ENCODE measurements around the gene ABLIM1.

ABLIM1 gene

DNA sequence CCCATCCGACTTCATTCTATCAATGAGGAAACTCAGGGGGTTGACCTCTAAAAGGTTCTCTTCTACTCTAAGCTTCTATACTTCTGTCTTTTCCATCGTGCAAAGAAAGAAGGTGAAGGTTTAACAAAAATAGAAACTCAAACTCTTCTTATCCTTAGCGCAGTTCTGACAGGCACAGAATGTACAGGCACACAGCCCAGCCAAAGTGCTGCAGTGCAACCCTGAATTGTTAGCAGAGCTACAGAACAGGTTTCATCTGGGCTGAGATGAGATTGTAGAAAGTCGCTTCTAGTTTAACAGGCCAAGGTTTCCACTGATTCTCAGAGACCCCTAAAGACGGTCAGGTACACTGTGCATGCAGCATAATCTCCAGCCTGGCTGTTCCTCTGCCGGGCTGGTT, 174.5 kb downstream of the ABLIM1 start:
- DNase-seq: no peak

DNA sequence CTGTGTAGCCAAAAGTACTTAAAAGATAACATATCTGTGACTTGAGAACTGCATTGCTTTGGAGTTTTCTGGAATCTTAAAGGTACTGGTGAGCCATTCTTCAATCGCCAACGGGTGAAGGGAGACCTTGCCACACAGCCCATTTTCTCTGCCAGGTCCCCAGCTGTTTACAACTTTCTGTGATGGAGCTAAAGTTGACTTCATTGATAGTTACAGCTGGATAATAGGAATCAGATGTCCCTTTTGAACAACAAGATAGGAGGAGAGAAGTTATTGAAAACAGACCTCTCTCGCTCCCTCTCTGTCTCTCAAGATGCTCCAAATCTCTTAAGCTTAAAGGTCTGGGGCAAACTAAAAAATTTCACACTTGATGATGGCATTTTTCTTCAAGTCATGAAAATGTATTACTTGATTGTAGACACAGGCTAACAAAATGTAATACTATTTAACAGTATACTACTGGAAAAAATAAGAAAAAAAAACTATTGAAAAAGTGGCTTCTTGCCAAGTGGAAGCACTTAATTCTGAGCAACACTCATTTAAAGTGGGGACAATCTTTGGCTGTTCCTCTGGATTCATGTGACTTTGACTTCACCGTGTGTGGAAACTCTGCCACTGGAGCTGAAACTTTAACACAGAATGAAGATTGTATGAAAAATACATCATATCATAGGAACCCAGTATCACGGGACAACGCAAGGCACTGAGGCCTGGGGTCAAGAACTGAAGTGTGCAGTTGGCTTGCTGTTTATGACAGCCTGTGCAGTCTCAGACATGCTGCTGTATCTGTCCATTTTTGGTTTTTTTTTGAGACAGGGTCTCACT, 175.4 kb downstream of the ABLIM1 start:
- no peak for DNase-seq

DNA sequence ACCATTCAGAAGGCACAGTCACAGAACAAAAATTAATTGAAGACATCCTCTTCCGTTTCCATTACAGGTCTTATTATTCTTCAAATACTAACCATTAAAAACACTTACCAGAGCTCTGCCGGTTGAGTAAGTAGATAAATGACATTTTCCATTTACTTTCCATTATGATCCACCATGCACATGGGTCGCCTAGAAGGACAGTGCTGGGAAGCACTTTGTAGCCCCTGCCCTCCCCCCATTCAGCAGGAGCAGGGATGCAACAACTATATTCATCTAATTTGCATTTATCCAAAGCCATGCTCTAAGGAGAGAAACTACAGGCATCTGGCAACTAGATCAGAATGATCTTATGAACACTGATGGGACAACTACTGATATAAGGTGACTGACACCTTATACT, 177.0 kb downstream of the ABLIM1 start:
- no peak for DNase-seq

DNA sequence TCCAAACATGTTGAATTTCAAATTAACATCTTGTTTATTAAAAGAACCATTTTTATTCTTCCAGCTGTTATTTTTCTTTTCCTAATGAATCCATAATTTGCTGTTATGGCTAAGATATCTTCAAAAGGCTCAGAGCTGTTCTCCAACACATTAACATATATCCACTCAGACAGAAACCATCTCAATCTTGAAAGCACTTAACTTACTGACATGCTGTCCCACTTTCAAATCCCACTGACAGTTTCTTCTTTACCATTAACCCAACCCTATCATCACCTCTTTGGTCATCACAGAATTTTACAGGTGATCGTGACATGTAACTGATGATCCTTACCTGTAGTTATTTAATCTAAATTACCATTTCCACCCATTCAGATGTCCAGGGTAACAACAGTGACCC, 178.2 kb downstream of the ABLIM1 start:
- DNase-seq: no peak

DNA sequence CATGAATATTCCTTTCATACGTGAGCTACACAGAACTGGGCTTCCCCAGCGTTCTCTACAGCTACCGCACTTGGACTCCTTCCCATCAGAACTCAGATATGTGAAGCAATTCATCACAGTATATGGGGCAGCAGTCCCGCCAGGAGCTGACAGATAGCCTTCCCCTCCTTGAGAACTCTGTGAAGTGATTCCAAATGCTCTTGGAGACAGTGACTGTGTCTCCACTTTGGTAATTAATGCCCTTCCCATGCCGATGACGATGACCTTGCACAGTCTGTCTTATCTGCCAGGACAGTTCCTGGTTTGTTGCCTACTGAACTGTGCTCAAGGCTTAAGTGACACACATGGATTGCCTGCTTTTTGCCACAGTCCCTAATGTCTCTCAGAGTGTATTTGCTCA, 178.8 kb downstream of the ABLIM1 start:
- DNase-seq: no peak

DNA sequence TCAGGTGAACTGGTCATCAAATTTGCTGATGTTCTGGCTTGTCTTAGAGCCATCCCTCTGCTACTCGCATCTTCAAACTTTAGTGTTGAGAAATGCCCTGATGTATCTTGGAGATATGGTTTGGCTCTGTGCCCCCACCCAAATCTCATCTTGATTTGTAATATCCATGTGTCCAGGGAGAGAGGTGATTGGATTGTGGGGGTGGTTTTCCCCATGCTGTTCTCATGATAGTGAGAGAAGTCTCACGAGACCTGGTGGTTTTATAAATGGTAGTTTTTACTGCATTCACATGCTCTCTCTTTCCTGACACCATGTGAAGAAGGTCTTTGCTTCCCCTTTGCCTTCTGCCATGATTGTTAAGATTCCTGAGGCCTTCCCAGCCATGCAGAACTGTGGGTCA, 179.8 kb downstream of the ABLIM1 start:
- no peak for DNase-seq

DNA sequence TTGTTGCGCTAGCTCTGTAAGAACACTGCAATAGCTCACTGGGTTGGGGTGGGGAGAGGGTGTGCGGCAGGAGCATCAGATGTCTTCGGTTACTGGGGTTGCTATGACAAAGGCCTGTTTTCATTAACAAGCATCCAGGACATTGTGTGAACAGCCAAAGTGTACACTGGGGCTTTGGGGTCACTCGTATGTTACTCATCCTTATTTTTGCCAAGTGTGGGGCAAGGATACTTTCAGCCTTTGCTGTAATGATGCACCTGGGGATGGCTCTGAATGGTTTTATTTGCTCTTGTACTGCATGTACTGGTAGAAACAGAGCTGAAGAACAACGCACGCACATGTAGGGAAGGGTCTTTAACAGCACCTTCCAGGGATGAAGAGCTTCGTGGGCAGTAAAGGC, 180.8 kb downstream of the ABLIM1 start:
- no peak for DNase-seq

DNA sequence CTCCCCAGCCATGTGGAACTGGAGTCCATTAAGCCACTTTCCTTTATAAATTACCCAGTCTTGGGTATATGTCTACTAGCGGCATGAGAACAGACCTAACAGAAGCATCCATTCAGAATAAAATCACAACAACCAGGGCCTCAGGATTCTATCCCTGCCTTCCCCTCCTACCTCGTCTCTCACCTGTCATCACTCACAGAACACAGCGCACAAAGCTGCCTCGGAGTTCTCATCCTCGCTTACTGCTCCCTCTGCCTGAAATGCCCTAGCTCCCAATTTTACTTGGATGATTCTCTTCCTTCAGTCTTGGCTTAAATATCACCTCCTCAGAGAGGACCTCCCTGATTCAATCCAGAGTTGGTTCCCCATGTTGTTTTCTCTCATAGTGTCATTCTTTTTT, 183.1 kb downstream of the ABLIM1 start:
- DNase-seq: no peak

DNA sequence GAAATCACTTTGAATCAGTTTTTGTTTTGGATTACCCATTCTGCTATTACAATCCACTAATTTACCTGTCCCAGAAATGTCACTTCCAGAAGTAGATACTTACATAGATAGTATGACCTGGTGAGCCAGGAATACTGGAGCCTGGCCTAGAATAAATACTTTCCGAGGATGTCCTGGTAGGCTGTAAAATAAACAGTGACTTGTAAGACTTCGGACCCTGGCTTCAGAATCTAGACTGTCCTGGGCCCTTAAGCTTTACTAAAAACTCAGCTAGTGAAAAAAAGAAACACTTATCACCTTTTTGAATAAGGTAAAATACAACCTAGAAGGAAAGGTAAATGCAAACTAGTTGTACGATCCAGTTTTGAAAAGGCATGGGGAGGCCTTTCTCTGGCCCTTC, 184.3 kb downstream of the ABLIM1 start:
- no peak for DNase-seq

DNA sequence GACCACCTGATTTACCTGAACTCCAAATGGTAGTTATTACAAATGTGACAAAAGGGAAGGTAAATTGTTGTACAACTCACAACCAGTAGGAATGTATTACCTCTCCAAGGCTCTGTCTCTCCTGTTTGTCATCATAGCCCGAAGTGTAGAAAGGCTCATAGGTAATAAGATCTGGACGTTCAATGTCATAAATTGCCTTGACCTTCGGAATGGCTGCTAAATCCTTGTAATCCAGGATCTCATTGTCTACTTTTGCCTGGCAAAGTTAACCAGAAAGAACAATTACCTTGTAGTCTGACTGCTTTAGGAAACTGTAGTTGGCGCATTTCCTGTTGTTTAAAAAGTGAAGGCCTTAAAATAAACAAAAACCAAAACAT, 185.2 kb downstream of the ABLIM1 start:
- no peak for DNase-seq

DNA sequence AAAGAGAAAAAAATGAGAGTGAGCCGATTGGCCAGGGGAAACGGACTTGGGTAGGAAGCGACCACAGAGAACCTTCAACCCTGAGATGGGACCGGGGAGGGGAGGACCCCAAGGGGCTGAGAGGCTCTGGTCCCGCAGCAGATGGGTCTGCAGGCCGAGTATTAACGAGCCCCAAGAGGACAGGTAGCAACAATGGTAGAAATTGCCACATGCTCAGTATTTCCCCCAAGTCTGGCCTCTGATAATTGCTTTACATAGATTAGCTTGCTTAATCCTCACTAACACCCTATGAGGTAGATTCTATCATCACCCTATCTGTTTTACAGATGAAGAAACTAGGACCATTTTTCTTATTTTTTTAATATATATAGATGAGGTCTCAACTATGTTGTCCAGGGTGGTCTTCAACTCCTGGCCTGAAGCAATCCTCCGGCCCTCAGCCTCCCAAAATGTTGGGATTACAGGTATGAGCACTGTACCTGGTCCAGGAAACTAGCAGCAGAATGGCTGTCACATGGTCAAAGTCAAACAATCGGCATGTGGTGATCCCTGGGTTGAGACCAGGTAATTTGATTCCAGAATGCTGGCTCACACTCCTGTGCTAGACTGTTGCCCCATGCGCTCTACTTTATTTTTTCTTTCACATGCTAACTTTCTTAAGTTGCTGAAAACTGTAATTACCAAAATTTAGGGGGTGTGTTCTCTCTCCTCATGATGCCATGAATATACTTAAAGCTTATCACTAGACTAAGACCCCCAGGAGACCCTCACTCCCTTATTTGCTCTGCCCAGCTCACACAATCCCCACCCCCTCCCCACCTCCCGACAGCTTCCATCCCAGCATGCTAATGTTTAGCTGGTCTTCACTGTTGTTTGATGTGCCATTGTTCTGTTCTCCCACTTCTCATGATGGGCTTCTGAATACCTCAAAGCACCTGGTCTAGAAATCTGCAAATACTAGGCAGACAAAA, 185.9 kb downstream of the ABLIM1 start:
- no peak for DNase-seq

DNA sequence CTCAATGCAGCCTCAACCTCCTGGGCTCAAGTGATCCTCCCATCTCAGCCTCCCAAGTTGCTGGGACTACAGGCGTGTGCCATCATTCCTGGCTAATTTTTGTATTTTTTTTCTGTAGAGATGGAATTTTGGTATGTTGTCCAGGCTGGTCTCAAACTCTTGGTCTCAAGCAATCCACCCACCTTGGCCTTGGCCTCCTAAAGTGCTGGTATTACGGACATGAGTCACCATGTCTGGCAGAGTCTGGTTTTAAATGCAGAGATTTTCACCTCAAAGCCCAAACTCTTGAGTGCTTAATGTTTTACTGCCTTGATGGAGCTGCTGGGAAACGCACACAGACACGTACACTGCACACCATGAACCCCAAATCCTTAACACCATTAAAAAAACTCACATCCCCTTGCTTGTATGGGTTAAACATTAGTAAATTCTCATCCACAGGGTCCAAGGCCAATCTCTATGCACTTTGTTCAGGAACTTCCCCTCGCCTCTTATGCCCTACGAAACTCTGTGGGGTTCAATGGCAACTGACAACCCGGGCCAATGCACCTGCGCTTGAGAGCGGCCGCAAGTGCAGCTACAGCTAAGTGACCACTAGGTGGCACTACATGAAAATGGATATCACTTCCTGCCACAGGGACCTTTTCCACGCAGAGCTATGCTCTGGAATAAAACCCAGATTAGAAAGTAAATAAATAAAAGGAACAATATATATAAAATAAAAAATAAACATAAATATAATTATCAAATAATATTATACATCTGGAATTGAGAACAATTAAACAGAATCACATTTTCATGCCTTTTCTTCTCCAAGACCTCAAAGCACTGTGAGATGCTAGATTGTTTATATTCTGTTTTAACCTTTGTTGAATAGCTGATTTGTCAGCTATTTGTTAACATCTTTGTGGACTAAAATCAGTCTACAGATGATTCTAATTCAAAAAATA, 186.8 kb downstream of the ABLIM1 start:
- peak; percentile 72 for DNase-seq

DNA sequence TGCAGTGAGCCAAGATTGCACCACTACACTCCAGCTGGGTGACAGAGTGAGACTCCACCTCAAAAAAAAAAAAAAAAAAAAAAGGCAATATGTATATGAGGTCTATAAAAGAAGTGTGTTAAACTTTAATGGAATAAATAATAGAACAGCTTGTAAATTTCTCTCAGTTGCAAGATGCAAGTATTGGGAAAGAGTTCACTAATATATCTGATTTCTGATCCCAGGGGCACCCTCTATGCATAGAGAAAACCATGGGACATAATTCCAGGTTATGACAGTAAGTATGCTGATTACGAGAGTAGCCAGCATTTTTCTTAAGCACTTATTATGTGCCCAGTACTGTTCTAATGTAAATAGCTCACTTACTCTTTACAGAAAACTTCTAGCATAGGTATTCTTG, 187.7 kb downstream of the ABLIM1 start:
- DNase-seq: no peak

DNA sequence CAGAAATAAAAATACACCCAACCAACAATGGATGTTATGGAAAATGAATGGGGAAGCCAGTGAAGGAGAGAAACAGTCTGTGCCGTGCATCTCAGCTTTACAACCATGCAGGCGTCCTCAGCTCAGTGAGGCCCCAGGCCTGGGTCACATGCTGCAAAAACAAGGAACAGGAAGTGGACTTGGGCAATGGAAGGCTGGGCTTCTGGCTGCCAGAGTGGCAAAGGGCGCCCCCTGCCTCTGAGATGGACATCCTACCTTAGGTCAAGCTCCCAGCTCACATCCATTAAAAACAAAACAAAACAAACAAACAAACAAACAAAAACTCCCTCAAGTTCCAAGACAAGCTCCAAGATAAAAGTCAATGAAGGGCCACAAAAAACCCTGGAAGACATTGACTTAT, 199.1 kb downstream of the ABLIM1 start:
- peak; percentile 52 for DNase-seq

DNA sequence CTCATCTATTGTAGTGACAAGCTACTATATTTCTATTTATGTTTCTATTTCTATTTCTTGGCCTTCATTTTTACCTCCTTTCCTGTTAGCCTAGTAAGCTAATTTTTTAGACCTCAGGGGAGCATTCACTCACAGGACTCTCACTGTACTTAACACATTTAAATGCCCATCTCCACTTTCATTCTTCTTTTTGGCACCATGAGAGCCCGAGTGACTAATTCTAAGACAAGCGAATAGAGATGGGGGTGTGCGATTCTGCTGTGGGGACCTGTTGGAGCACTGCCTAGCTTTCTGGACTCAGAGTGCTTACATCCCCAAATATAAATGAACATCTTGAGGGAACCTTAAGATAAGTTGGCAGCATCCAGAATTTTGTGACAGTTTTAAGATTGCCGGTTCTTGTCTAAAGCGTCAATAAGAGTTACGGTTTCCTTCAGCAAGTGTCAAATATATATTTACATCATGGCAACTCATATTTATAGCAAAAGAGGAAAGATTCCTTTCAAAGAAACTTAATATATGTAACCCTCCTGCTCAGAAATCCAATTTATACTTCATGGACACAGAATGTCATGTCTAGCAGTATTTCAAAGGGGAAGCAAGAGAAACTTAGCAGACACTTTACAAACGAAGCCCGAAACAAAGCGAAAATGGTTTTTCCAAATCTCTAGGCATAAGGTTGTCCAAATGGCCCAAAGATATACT, 199.7 kb downstream of the ABLIM1 start:
- no peak for DNase-seq

DNA sequence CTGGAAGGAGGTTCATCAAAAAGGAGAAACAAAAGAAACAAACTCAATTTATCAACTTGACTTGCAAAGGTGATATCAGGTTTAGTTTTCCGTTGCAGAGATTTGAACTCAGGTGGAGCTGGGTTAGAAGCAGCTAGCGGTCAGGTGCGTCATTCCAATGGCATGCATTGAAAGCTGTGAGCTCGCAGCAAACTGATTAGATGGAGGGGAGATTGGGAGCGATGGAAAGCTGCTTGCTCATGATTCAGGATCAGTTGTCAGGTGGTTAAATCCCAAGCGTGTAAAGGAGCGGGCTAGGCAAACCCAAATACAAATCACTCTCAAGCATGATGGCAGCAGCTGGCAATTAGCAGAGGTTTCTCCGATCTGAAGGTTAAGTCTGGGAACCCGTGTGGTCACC, 204.5 kb downstream of the ABLIM1 start:
- no peak for DNase-seq

DNA sequence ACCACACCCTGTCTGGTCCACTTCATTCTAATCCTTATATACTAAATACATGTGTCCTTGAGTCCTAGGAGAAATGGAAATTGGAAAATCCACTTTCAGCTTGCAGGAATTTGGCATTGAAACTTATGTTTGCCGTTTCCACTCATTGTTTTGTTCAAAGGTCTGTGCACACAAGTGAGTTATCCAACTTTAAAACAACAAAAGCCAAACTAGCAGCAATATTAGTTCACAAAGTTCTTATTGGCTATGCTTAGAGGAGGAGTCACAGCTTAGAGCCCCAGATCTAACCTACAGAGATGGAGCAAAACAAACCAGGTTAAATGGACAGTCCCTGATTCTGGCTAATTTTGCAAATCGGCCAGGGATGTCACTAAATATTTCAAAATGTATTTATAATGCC, 209.2 kb downstream of the ABLIM1 start:
- DNase-seq: no peak

DNA sequence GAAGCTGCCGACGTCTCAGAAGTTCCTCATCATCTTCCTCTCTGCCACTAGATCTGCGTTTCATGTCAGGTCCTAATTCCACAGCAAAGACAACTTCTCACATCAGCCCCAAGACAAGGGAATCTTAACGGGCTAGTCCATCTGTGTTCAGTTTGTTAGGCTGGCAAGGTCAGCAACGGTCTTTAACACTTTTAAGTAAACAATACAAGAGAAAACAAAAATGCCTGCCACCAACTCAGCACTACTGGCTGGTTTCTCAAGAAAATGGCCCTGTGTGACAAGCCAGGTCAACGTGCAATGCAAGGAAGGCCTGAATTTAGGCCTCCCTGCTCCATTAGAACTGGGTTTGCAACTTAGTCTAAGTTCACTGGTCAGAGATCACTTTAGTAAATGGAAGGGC, 212.7 kb downstream of the ABLIM1 start:
- DNase-seq: no peak

DNA sequence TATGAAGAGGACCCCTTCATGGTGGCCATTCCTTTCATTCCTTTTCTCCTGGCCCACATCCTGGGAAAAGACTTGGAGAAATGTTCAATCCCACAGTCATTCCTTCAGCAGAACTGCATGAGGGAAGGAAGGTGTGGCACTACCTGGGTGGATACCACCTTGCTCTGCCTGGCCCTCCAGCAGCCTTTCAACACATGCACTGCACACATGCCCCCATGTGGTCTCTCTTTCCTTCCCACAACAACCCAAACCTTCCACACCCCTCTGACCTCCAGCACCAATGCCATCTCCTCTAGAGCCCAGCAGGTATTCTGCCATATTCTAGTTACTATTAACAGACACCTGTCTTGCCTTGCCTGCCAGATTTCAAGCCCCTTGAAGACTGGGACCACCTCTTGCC, 213.3 kb downstream of the ABLIM1 start:
- no peak for DNase-seq

DNA sequence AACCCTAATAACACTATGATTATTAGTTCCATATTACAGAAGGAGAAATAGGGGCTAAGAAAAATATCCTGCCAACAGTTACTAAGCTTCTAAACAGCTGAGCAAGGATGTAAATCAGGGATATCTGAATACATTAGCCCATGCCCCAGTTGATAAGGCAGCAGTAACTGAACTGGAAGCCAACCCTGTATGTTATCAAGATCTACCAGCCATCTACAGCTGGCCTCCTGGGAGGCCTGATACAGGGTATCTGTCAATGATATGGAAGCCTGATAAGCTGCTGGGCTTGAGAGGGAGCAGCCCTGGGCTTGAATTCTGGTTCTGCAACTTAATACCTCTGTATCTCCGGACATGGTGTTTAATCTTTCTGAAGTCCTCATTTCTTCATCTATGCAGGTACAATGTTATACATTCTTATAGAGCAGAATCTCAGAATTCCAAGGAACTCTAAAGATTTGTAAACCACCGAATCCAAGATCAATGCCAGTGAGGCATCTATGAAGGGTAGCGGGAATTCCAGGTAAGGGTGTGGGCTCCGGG, 215.9 kb downstream of the ABLIM1 start:
- DNase-seq: no peak

DNA sequence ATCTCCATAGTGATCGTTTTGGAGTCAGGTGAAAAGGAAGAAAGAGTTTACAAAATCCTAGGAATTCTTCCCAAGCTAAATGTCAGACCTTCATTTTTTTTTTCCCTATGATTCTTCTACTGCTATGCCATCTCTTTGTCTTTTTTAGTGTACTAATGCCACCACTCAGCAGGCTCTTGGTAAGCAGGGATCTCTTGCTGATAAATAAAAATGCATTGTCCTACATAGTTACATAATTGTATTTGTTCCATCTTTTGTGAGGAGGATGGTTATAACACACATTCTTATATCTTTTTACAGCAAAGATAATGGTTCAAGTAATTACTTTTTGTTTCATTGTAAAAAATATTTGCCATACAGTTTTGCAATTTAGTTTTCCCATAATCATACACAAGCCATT, 217.0 kb downstream of the ABLIM1 start:
- DNase-seq: no peak
